Omental fat pad (tissue), 4 donors: ENCODE data around the gene ATP1A4. TPM values are rescaled to one million over a fixed set of nuclear protein-coding genes. Genes with fewer than 3 reads are reported as not detected.

Experiments
- ATAC-seq: fragments of 150-250 bp; one replicate; pipeline ENCODE4 v1.9.1; 2016; ENCODE audit warnings: mild to moderate bottlenecking, moderate library complexity; ENCODE audit not compliant: low FRiP score
- DNase-seq: peaks from one replicate; pipeline ENCODE4 v3.0.0-alpha.2; 2019; ENCODE audit warnings: low spot score
- CTCF ChIP-seq, 3 donors: fragments of 450-650 bp; IDR thresholded peaks; one replicate each; pipeline ENCODE4 v1.5.1; 2016 to 2017; ENCODE audit warnings: antibody characterized with exemption in 3 of 3, mild to moderate bottlenecking in 3 of 3, moderate library complexity in 2 of 3
- total RNA-seq, 4 donors: library from RNA; depleted of rRNA; stranded (reverse); fragments of >200 nt; gene quantifications; one replicate each; pipeline ENCODE4 v1.1.0, GENCODE V29; 2016

The ATP1A4 gene
- total RNA-seq, 4 donors from 2014 or later, result 0.47 to 1.6 TPM; not detected in 2

- no peak for DNase-seq
- TF ChIP-seq CTCF (IDR thresholded peaks at IDR 0.05), result no peak
- ATAC-seq, result no peak
These were observed 81.5 kb downstream of the ATP1A4 start for GRCh38 chr1:160232911-160233310.

Other genes with a start within 250 kb of the ATP1A4 start
- 100 to 1,000 TPM; 242 to 569 (median 258) TPM for gene TAGLN2, start 226.1 kb upstream of the ATP1A4 start, total RNA-seq
- gene IGSF9, start 206.0 kb upstream of the ATP1A4 start, total RNA-seq, result 10 to 100 TPM in 1 of 4 donors, 1 to 10 TPM in 2, not detected in 1; 4.3 to 11.0 (median 9.4) TPM
- 1 to 10 TPM in 2 of 4 donors, under 1 TPM in 1, not detected in 1; 0.56 to 7.2 (median 1.0) TPM for gene SLAMF9, start 197.4 kb upstream of the ATP1A4 start, total RNA-seq
- gene PIGM, start 119.6 kb upstream of the ATP1A4 start, total RNA-seq, result 1 to 10 TPM; 3.0 to 4.7 (median 4.0) TPM
- not detected for gene KCNJ10, start 81.4 kb upstream of the ATP1A4 start, total RNA-seq
- not detected for gene KCNJ9, start 70.1 kb upstream of the ATP1A4 start, total RNA-seq
- gene IGSF8, start 53.0 kb upstream of the ATP1A4 start, total RNA-seq, result 10 to 100 TPM; 17.5 to 20.5 (median 18.6) TPM
- gene ATP1A2, start 35.8 kb upstream of the ATP1A4 start, total RNA-seq, result 10 to 100 TPM; 45.5 to 91.1 (median 76.3) TPM
- under 1 TPM in 2 of 4 donors, not detected in 2; 0.48 to 0.69 TPM for gene CASQ1, start 39.0 kb downstream of the ATP1A4 start, total RNA-seq
- gene PEA15, start 53.8 kb downstream of the ATP1A4 start, total RNA-seq, result 100 to 1,000 TPM in 3 of 4 donors, 10 to 100 TPM in 1; 89.1 to 214 (median 153) TPM
- gene DCAF8, start 110.9 kb downstream of the ATP1A4 start, total RNA-seq, result 100 to 1,000 TPM; 101 to 164 (median 134) TPM
- 100 to 1,000 TPM in 2 of 4 donors, 10 to 100 TPM in 2; 66.7 to 117 (median 96.9) TPM for gene PEX19, start 133.5 kb downstream of the ATP1A4 start, total RNA-seq
- gene COPA, start 191.6 kb downstream of the ATP1A4 start, total RNA-seq, result 100 to 1,000 TPM; 118 to 179 (median 155) TPM
- gene NCSTN, start 191.8 kb downstream of the ATP1A4 start, total RNA-seq, result 10 to 100 TPM; 60.9 to 82.9 (median 69.1) TPM
- under 1 TPM in 1 of 4 donors, not detected in 3; 0.46 TPM for gene NHLH1, start 215.5 kb downstream of the ATP1A4 start, total RNA-seq
- gene VANGL2, start 249.0 kb downstream of the ATP1A4 start, total RNA-seq, result 1 to 10 TPM in 2 of 4 donors, under 1 TPM in 2; 0.36 to 2.0 (median 1.0) TPM